SW480 (cell line): Measurements from ENCODE around the gene RANBP1.

Experiments used
- DNase-seq: peaks from one replicate; pipeline ENCODE4 v3.0.0-alpha.2; 2016; ENCODE audit warnings: low spot score

The RANBP1 gene

DNA sequence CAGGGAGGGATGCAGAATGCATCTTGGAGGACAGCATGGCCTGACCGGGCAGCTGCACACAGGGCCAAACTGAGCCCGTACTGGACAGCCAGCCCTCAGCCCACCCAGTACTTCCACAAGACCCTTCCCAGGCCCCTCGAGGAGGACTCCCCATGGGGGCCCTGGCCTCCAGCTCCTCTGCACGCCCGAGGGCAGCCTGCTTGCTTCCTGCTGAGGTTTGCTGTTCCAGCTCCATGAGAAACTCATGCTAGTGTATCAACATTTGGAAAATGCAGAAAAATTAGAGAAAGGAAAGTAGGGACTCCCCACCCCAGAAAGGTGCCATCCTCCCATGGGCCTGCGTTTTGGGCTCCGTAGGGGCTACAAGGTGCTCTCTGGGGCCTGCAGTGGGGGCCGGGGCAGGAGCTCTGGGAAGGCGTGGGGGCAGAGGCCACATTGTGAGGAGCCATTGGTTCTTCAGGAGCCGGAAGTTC lies 56.3 kb downstream of the RANBP1 start:
- DNase-seq = no peak

DNA sequence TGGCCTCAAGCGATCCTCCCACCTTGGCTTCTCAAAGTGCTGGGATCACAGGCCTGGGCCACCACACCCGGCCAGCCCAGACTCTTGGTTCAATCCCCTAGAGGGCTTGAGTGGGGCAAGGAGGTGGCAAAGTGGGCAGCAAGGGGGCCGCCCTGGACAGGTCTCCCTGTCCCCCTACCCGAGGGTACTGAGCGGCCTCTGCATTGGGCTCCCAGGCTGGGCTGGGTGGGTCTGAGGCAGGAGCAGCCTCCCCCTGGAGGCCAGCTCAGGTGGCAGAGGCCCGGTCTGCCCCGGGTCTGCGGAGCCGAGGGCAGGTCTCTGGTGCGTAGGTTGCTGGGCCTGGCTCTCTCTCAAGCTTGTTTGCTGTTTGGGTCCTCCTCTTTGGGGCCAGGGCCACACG lies 57.3 kb downstream of the RANBP1 start:
- no peak for DNase-seq

GRCh38 chr22:20173772-20174171 lies 57.9 kb downstream of the RANBP1 start:
- no peak for DNase-seq

GRCh38 chr22:20174785-20175596 lies 59.1 kb downstream of the RANBP1 start:
- DNase-seq = no peak

DNA sequence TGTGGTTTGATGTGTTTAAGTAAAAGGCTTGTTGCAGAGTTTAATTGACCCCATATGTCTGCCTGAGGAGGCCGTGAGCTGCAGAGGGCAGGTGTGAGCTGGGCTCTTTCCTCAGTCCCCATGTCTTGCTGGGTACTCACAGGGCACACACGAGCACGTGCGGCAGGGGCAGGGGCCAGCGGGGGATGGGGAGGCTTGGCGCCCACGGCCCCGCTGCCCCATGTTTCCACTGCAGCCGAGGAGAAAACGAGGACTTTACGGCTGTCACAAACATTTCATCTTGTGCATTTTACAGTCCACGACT lies 59.6 kb downstream of the RANBP1 start:
- no peak for DNase-seq

DNA sequence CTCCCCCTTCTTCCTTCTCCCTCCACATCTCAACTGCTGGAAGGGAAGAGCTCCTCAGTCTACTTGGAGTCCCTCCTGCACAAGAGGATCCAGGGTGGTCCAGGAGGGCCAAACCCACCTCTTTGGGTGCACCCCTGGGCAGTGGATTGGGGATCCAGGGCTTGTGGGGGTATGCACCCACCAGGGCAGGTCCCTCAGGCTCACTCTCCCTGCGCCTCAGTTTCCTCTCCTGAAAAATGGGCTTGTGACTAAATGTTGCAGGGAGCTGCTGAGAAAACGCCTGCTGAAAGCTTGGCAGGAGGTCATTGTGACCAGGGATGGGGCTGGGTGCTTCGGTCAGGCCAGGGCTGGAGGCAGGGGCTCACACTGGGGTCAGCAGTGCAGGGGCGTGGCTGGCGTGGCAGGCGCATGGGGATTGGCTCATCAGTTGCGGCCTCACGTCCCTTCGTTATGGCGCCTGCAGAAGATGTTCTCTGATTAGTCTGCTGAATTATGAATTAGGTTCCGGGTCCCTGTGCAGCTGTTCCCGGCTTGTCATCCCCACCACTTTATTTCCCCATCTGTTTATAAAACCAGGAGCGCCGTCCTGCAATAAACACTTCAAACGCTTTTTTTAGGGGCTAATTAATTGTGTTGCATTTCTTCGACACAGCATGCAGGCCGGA lies 60.6 kb downstream of the RANBP1 start:
- peak; percentile 23 for DNase-seq
